NCI-H345 (cell line): ENCODE measurements around the gene RIN1.

Experiments used
- DNase-seq: peaks from one replicate; lab custom pipeline; 2025; lab: John Stamatoyannopoulos, UW

Gene RIN1

GRCh38 chr11:66293777-66294625, 42.2 kb downstream of the RIN1 start:
- no peak for DNase-seq

- DNase-seq = no peak
Measured at GRCh38 chr11:66293352-66293751, 42.9 kb downstream of the RIN1 start.

GRCh38 chr11:66292543-66293332, 43.5 kb downstream of the RIN1 start:
- no peak for DNase-seq

- peak; percentile 47 for DNase-seq
Measured at GRCh38 chr11:66291706-66292542, 44.3 kb downstream of the RIN1 start, which contains the start of gene TMEM151A. Gene TMEM151A, plus strand, starts transcription at chr11:66291894. Its CDS starts 120 bp downstream, at chr11:66292014.

DNA sequence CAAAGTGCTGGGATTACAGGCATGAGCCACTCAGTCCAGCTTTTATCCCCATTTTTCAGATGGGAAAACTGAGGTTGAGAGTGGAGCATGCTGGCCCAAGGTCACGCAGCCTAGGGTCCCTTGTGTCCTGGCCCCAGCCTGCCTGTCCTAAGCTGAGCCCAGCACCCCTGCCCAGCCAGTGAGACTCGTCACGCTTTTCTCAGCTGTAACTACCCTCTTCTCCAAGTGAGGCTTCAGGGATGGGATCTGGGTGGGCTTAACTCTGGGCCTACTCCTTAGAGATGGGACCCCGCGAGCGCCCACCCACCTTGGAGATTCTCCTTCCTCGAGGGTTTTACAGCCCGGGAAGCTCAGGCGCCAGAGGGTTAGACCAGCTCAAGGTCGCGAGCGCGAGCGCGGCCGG, 44.9 kb downstream of the RIN1 start:
- no peak for DNase-seq

GRCh38 chr11:66290330-66290621, 46.0 kb downstream of the RIN1 start:
- no peak for DNase-seq

- DNase-seq = no peak
Measured at GRCh38 chr11:66289548-66290329, 46.5 kb downstream of the RIN1 start.

GRCh38 chr11:66288671-66289547, 47.3 kb downstream of the RIN1 start, which contains the start of gene YIF1A:
Gene YIF1A, minus strand, starts transcription at chr11:66289143. Its CDS starts 158 bp downstream, at chr11:66288985.
- DNase-seq = peak; percentile 99

GRCh38 chr11:66287889-66288670, 48.2 kb downstream of the RIN1 start:
- no peak for DNase-seq

- no peak for DNase-seq
Measured at GRCh38 chr11:66287211-66287888, 48.9 kb downstream of the RIN1 start.

- DNase-seq = no peak
Measured at GRCh38 chr11:66286699-66287098, 49.5 kb downstream of the RIN1 start.

DNA sequence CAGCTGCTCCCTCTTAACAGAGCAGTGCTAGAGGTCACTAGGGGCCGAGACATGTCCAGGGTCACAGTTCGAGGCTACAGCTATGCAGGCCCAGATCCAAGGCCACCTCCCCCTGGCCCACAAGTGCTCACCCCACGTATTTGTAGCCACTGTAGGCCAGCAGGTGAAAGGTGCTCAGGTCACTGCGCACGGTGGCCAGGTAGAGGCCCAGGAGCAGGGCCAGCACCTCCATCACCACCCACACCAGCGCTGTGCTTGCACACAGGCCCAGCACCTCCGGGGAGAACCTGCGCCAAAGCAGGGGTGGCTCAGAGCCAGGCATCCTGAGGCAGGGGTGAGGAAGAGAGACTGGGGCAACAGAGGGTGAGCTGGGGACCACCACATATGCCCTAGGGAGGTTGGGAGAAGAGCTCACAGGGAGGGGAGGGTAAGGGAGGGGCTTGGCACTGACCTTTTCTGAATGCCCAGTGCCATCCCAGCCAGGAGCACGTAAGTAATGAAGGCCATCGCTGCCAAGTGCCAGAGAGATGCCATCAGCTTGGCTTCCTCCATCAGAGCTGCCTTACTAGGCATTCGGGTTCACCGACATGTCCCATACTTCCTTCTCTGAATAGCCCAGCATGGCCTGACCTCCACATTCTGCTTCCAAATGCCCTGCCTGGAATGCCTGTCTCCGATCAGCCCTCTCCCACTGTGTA, 50.8 kb downstream of the RIN1 start:
- no peak for DNase-seq

GRCh38 chr11:66284526-66285078, 51.6 kb downstream of the RIN1 start:
- no peak for DNase-seq

DNA sequence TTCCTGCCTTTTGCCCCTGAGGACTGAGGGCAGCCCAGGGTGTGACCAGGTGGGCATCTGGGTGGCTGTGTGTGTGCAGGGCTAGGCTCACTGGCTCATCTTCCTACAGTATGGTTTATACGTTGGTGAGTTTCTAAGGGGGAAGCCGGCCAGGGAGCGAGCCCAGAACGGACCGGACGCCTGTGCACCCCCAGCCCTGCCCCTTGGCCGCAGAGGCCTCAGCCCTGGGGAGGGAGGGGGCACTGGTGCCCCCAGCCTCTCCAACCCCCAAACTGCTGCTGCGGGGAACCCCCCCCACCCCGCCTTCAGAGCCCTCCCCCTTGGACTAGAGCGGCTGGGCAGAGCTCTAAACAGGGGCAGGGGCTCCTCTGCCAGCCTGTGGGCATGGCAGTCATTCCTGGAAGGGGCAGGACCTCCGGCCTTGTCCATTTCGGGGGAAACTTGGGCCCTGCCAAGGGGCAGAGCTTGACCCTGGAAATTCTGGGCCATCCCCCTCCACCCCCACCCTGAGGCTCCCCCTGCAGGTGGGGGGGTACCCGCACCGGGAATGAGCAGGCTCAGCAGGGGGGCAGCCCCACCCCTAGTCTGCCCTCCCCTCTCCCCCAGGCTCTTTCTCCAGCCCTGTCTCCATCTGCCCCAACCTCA, 52.7 kb downstream of the RIN1 start:
- DNase-seq = no peak

DNA sequence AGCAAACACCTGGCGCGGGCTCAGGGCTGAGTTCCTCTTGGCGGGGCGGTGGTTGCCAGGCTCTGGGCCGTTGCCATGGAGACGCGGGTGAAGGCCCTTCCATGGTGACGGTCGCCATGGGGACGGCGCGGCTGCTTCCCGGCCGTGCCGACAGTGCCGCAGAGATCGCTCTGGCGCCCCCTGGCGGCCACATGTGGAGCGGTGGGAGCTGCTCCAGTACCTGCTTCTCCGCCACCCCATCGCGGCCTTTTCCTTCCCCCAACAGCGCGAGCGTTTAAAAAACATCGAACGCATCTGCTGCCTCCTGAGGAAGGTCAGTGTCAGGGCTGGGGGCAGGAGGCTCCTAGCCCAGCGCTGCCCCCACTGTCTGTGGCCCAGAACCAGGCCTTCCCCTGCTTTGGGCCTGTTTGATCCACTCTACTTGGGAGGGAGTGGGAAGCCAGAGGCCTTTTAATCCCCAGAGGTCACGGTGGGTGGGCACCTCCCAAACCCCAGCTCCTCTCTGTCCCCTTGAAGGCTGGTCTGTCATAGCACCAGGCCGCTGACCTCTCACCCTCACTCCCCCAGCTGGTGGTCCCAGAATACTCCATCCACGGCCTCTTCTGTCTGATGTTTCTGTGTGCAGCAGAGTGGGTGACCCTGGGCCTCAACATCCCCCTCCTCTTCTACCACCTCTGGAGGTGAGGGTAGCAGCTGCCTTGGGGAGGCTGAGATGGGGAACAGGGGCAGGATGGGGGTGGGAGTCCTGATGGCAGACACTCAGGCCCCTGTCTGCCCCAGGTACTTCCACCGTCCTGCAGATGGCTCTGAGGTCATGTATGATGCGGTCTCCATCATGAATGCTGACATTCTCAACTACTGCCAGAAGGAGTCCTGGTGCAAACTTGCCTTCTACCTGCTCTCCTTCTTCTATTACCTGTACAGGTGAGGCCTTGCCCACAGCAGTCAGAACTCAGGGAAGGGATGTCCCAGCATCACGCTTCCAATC, 53.5 kb downstream of the RIN1 start:
- DNase-seq = peak; percentile 97
